Stimulated activated CD8-positive, alpha-beta memory T cell treated with anti-CD3 and anti-CD28 coated beads, Interleukin-2, amount 100 ng/mL, for 48 hours (primary cell): ENCODE measurements around the gene DNAJC19.

Experiments used
- DNase-seq, 2 donors: peaks; one replicate each; pipeline ENCODE4 v3.0.0-alpha.2; 2020; ENCODE audit warnings: low read depth in 2 of 2

The DNAJC19 gene

GRCh38 chr3:180961552-180961951 is 28.0 kb downstream of the DNAJC19 start:
- no peak for DNase-seq

GRCh38 chr3:180961087-180961486 is 28.4 kb downstream of the DNAJC19 start:
- no peak for DNase-seq

- no peak for DNase-seq
Measured at GRCh38 chr3:180959691-180960090, 29.8 kb downstream of the DNAJC19 start.

GRCh38 chr3:180947761-180948390 is 41.7 kb downstream of the DNAJC19 start:
- DNase-seq, result no peak

GRCh38 chr3:180940826-180941225 is 48.7 kb downstream of the DNAJC19 start:
- no peak for DNase-seq

GRCh38 chr3:180934638-180935037 is 54.9 kb downstream of the DNAJC19 start:
- DNase-seq, result no peak
